NCI-H2081 (cell line): ENCODE measurements around the gene CNN1.
"Not testable (repeated sequence)": the region's sequence is repeated elsewhere in the genome, so short reads cannot be mapped to it uniquely, and the experiment has no call there.

ENCODE experiments used
- DNase-seq, 2 experiments: peaks; one replicate each; lab custom pipeline; 2025; lab: John Stamatoyannopoulos, UW

The CNN1 gene

DNA sequence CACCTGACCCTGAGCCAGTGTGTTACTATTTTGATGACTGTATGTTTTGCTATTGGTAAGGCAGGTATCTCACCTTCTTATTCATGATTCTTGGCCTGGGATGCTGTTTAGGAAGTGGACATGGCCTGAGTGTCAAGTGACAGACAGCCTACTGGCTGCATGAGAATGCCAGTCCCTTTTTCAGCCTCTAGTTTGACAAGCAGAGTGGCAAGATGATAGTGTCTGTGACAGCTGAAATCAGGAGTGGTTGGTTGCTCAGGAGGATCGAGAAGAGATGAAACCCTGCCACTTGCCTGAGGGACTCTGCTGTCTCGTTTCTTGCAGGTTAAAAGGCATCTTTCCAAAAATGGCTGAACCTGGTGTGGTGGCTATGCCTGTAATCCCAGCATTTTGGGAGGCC is 27.5 kb downstream of the CNN1 start:
- DNase-seq = no peak

- peak; percentile 6 to 11 for DNase-seq
Measured at GRCh38 chr19:11570039-11570462, 31.4 kb downstream of the CNN1 start.

GRCh38 chr19:11573354-11573753 is 34.7 kb downstream of the CNN1 start:
- not testable (repeated sequence) for DNase-seq

DNA sequence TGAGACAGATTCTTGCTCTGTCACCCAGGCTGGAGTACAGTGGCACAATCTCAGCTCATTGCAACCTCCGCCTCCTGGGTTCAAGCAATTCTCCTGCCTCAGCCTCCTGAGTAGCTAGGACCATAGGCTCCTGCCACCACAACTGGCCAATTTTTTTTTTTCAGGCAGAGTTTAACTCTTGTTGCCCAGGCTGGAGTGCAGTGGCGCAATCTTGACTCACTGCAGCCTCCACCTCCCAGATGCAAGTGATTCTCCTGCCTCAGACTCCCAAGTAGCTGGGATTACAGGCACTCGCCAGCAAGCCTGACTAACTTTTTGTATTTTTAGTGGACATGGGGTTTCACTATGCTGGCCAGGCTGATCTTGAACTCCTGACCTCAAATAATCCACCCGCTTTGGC is 35.1 kb downstream of the CNN1 start:
- DNase-seq = not testable (repeated sequence)

DNA sequence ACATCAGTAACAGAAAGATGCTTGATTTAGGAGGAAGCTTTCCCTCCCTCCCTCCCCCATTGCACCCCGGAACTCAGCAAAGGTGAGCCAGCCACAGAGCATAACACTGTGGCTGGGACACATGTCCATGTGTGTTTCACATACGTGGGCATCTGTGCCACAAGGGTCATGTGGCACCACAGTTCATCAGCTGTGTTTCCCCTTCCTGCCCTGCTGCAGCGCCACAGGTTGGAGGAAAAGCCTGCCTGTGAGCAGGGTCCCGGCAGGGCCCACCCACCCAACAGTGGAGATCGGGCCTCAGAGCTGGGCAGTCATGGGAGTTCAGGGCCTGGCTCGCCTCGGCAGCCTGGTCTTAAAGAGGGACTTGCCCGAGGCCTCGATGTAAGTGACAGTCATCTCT is 36.0 kb downstream of the CNN1 start:
- no peak for DNase-seq

GRCh38 chr19:11576227-11576626 is 37.6 kb downstream of the CNN1 start:
- DNase-seq = no peak

DNA sequence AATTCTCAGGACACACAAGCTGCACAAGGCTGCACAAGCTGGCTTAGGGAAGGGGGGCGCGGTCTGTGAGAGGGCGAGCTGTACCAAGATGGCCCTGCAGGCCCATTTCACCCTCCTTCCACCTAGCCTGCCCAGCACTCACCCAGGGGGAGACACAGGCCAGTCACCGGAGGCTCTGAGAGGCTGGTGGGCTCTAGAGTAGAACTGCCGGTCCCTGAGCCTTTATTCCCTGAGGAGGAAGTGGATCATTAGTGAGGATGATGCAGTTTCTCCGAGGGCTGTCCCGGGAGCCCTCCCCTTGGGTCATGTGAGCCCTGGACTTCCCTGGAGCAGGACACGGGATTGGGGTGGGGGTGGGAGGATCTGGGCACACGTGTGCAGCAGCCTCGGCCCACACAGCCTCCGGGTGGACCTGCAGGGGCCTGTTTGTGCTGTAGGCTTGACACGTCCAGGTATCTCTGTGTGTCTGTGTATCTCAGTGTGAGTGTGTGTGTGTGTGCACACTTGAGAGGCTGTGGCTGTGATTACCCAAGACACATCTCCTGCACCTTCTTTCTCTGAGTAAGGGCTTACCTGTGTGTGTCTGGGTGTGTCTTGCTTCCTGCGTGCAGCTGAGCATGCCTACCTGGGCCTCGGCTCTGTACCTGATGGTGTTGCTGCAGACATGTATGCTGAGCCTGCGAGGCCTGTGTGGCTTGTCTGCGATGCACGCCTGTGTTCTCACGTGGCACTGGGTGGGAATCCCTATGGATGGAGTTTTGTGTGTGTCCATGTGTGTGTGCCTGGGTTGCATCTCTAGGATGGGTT is 39.0 kb downstream of the CNN1 start, which contains the start of gene ACP5:
ACP5 (minus strand) TSS at position 195 of the 807 bp plus-strand sequence. CDS start 328 bp downstream, outside the sequence.
- no peak for DNase-seq

DNA sequence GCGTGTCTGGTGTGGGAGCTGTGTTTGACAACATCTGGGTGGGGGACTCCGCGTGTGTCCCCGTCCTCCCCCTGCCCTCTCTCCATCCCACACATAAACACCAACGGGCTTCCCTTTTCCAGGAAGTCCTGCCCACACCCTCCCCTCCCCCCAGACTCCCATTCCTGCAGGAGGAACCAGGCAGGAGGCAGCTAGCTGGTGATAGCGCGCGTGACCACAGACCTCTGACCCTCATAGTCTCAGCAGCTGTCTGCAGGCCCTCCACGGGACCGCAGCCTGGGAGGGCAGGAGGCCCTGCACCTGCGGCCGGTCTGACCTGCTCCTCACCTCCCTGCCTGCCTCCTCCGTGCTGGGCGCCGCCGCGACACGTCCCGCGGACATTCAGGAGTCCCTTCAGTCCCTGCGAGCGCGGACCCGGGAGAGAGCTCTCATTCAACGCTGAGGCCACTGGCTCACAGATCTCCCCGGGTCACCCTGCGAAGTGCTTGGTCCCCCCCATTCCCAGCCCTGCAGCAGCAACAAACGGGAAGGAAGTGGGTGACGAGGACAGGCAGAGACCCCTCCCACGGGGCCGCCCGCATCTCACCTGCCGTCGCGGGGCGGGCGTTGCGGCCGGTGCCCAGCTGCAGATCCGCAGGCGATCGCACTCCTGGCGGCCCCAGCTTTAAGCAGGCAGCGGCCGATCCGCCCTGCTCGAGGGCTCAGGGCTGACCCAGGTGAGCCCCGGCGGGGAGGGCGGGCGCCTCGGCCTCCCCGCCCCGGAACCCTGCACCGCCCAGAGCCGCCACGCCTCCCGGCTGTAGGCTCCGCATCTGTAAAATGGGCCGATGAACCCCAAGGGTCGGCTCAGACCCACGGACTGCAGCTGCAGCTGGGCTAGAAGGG is 39.8 kb downstream of the CNN1 start:
- DNase-seq = no peak

GRCh38 chr19:11580116-11580515 is 41.5 kb downstream of the CNN1 start:
- DNase-seq = no peak

GRCh38 chr19:11581740-11582139 is 43.1 kb downstream of the CNN1 start:
- DNase-seq = no peak

DNA sequence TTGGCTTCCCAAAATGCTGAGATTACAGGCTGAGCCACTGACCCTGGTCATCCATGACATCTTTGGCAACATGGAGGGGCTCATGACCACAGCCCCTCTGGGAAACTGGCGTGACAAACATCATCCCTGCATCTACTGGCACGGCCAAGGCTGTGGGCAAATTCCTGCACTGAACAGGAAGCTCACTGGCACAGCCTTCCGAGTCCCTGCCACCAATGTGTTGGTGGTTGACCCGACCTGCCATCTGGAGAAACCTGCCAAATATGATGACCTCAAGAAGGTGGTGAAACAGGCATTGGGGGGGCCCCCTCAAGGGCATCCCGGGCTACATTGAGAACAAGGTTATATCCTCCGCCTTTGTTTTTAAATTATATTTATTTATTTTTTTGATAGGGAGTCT is 47.7 kb downstream of the CNN1 start:
- no peak for DNase-seq

- DNase-seq = peak; percentile 71 to 76
Measured at GRCh38 chr19:11587302-11587974, 48.8 kb downstream of the CNN1 start.

GRCh38 chr19:11587975-11588631 is 49.5 kb downstream of the CNN1 start:
- DNase-seq = peak in 1 of 2 experiments; percentile 42

DNA sequence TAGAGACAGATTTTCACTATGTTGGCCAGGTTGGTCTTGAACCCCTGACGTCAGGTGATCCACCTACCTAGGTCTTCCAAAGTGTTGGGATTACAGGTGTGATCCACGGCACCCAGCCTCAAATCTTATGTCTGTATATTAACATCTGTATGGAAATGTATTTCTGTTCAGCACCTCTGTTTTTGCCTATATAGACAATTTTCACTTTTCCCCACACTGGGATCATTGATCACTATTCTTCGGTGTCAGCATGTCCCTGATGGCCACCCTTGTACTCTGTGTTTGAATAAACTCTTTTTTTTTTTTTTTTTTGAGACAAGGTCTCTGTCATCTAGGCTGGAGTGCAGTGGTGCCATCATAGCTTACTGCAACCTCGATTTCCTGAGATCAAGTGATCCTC is 55.4 kb downstream of the CNN1 start:
- DNase-seq = no peak

- DNase-seq = no peak
Measured at GRCh38 chr19:11596156-11596555, 57.5 kb downstream of the CNN1 start.

DNA sequence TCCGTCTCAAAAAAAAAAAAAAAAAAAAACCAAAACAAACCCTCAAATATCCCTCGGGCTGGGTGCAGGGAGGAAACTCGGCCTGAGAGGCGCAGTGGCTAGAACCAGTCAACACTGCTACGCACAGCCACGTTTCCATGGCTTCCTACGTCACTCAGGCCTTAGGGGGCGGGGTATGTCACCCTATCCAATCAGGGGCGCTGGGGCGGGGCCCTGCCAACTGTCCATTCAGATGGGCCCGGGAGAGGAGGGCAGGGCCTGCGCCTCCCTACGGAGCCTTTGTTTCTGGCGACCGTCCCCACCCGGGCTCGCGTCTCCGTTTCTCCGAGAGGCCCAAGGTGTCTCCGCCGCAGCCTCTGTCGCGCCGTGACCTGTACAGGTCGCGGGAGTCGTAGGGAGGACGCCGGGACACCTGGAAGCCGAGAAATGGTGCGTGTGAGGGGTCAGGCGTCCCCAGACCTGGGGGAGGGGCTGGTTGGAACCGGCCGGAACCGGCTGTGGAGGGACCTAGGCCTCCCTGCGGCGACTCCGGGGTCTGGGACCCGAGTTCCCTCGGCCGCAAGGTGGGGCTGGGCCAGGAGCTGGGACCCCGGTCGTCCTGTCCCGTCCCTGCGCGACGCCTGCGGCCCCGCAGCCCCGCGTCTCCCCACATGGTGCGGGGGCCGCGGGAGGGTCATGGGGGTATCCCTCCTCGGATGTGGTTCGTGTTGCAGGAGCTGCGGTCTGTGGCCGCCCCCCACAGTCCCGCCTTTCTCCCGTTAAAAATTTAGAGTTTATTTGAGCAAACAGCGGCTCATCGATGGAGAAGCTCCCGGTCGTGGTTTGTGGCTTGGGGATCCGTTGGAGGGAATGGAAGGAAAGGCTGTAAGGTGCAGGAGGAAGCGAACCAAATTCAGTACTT is 58.8 kb downstream of the CNN1 start, which contains the start of gene ZNF627:
ZNF627 (plus strand) TSS at position 282 of the 901 bp plus-strand sequence; CDS start at position 427, 145 bp downstream.
- peak; percentile 98 for DNase-seq

DNA sequence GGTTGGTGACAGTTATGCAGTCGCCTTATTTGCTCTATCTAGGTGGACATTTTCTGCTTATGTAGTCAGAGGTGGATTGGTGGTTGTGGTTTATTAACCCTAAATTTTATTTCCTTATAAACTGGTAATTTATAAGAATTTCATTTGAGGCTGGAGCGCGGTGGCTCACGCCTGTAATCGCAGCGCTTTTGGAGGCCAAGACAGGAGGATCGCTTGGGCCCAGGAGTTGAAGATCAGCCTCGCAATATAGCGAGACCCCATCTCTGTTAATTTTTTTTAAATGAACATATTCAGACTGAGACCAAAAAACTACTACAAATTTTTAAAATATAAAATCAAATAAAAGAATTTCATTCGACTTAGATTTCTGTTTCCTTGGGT is 59.4 kb downstream of the CNN1 start:
- DNase-seq = no peak

- DNase-seq = no peak
Measured at GRCh38 chr19:11598746-11599145, 60.1 kb downstream of the CNN1 start.

DNA sequence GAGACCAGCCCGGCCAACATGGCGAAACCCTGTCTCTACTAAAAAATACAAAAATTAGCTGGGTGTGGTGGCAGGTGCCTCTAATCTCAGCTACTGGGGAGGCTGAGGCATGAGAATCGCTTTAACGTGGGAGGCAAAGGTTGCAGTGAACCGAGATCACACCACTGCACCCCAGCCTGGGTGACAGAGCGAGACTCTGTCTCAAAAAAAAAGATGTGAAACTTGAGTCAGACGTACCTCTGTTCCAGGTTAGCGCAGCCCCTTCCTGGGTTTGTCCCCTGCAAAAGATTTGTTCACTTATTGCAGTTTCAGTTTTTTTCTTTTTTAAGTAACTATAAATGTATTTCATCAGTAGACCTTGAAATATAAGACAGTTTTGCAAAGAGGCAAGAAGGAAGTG is 61.1 kb downstream of the CNN1 start:
- not testable (repeated sequence) for DNase-seq
